ENCODE results near the gene CDR2. TPM values are rescaled to one million over a fixed set of nuclear protein-coding genes. Genes with fewer than 3 reads are reported as not detected.

The CDR2 gene
- total RNA-seq, 1 donor from 2014 or later = 20.9 TPM

DNA sequence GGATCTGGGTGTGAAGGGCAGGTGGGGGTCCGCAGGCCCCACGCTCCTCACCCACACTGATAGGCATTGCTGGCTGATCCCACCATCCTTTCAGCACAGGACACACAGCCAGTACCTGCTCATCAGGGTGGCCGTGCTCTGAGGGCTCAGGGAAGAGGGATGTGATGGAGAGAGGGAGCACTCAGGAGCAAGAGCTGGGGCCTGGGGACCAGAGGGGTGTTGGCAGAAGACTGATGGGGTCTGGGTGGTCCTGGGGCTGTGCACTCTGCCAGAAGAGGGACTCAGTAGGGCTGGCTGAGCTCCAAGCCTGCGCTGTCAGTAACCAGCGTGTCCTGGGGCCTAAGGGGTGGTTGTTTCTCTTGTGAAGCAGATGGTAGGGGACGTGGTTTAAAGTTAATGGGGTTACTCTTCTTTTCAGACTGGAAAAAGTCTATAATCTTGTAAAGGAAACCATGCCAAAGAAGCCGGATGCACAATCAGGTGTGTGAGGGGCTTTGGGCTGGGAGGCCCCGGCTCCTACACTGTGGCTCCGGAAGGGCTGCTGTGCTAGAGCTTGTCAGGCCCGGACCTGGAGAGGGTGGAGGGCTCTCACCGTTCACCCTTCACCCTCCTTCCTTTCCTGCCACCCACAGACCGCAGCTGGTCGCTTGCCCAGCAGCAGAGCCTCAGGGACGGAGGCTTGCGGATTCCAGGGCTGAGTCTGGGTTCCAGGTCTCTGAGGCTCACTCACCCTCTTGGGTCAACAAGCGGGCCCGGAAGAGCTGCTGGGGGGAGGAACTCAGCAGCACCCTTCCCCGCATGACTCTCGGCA, 49.4 kb downstream of the CDR2 start:
- no peak for DNase-seq (ENCODE audit: low spot score)

GRCh38 chr16:22323959-22324786, 50.2 kb downstream of the CDR2 start:
- no peak for DNase-seq (ENCODE audit: low spot score)

GRCh38 chr16:22323173-22323958, 51.1 kb downstream of the CDR2 start:
- DNase-seq (ENCODE audit: low spot score) = no peak

- DNase-seq (ENCODE audit: low spot score) = no peak
Observed at GRCh38 chr16:22322741-22323140, 51.7 kb downstream of the CDR2 start.

DNA sequence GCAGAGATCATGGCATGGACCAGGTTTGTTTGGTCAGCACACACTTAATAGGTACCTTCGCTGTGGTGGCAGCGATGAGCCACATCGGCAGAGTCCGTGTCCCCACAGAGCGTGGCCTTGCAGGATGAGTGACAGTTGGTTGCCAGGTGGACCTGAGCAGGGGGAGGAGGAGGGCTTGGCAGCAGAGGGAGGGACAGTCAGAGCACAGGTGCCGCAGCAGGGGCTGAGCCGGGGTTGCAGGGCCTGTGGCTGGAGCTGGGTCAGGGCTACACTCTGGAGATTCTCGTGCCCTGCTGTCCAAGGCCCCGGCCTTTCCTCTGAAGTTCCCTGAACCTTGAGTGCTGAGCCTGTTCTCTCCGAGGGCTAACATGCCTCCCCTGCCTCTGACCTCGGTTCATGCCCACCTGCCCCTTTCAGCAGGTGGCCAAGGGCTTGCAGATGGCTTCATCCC, 52.4 kb downstream of the CDR2 start:
- no peak for DNase-seq (ENCODE audit: low spot score)

DNA sequence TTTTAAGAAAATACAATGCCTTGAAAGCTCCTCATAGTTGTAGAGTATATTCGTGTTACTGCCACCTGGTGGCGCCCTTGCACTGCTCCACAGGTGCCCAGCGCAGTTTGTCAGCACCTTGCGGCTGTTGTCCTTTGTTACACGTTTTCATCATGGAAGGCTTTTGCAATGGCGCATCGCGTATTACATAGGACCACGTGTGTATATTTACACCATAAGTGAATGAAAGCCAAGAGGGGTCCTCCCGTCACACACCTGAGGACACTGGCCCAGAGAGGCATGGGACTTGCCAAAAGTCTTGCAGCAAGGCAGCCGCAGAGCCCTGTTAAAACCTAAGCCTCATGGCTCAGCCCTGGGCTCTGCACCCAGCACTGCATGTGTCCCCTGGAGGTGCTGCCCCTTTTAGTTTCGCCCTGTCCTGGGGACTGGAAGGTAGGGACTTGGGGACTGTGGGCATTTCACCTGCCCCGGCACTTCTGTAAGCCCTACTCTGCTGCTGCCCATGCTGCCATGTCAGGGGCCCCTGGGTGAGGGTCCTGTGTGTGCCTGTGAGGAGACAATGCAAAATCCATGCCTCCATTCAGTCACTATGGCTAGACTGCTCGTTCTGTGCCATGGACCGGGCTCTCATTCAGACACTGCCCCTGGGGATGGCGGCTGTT, 52.9 kb downstream of the CDR2 start:
- DNase-seq (ENCODE audit: low spot score) = peak; percentile 69

- DNase-seq (ENCODE audit: low spot score) = no peak
Observed at GRCh38 chr16:22320572-22321339, 53.7 kb downstream of the CDR2 start.

- no peak for DNase-seq (ENCODE audit: low spot score)
Observed at GRCh38 chr16:22318690-22319358, 55.6 kb downstream of the CDR2 start.

DNA sequence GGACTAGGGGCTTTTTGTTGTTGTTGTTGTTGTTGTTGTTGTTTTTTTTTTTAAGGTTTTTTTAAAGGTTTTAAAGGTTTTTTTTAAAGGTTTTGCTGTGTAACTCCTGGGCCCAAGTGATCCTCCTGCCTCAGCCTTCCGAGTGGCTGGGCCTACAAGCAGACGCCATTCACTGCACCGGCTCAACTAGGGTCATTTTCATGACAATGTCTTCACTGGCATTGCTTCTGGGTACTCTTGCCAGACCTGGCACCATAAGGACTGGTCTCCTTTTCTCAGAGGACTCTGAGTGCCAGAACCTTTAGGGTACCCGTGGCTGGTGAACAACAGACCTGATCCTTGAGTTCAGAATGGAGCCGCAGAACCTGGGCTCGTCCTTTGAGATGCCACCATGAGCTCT, 56.8 kb downstream of the CDR2 start:
- DNase-seq (ENCODE audit: low spot score) = no peak

DNA sequence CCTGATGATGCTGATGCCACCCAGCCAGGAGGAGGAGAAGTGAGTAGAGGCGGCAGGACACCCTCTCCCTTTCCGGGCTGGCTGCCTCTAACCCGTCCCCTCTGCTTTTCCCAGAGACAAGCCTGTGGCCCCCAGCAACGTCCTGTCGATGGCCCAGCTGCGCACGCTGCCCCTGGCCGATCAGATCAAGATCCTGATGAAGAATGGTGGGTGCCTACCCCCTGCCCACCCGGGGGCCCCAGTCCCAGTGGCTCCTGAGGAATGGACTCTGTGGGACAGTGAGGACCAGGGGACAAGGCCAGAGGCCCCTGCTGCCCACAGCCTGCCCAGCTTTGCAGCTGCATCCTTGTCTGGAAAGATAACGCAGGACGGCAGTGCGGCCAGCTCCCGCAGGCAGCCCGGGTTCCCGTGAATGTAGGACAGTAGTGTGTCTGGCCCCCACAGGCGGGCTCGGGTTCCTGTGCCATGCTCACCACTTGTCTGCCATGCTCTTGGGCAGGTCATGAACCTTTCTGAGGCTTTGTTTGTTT, 57.4 kb downstream of the CDR2 start:
- no peak for DNase-seq (ENCODE audit: low spot score)

DNA sequence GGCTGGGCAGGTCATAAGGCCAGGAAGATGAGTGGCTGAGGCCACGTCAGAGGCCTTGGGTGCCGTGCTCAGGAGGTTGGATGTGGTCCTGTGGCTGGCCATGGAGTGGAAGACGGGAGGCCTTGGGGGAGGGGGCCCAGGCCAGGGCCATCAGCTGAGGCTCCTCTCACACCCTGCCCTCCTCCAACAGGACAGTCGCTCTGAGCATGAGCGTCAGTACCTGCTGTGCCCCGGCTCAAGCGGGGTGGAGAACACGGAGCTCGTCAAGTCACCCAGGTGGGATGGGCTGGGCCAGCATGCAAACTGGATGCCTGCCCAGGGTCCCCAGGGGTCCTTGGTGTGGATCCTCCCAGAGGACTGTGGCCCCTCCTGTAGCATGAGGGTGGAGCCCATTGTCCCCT, 58.0 kb downstream of the CDR2 start:
- DNase-seq (ENCODE audit: low spot score) = no peak

DNA sequence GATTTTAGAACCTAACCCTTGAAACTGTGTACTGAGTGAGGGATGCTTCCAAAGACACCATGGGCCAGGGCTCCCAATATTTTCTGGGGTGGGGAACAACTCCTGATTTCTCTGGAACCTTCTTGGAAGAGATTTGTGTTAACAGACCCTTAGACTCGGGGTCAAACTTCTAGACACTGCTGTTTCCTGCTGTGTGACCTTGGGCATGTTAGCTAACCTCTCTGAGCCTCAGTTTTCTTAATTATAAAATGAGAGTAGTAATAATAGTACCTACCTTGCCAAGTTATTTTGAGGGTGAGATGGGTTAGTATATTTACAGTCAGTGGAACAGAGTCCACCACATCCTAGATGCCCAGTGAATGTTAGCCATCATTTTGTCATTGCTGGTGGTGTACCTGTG, 58.4 kb downstream of the CDR2 start:
- DNase-seq (ENCODE audit: low spot score) = no peak

GRCh38 chr16:22314661-22315626, 59.5 kb downstream of the CDR2 start:
- no peak for DNase-seq (ENCODE audit: low spot score)

DNA sequence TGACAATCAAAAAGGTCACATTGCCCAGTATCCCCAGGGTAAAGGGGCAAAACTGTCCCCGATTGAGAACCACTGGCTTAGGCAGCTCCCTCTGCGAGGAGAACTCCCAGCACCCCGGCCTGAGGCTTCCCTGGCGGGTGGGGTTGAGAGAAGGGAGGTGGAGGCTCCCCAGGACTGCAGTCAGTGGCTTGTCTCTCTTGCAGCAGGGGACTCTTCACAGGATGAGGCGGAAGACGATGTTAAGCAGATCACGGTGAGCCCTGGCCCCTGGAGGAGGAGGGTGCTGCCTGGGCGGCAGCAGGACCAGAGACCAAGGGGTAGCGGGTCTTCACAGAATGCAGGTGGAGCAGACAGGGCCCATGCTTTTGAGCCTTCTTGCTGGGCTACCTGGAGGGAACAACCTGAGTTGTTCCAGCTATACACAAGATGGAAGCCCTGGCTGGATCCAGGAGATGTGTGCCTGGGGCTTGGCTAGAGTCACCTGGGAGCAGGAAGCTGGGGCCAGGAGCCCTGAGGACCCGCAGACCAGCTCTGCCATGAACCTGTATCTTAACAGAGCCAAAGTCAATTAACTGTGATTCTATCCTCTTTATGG, 60.4 kb downstream of the CDR2 start:
- no peak for DNase-seq (ENCODE audit: low spot score)

DNA sequence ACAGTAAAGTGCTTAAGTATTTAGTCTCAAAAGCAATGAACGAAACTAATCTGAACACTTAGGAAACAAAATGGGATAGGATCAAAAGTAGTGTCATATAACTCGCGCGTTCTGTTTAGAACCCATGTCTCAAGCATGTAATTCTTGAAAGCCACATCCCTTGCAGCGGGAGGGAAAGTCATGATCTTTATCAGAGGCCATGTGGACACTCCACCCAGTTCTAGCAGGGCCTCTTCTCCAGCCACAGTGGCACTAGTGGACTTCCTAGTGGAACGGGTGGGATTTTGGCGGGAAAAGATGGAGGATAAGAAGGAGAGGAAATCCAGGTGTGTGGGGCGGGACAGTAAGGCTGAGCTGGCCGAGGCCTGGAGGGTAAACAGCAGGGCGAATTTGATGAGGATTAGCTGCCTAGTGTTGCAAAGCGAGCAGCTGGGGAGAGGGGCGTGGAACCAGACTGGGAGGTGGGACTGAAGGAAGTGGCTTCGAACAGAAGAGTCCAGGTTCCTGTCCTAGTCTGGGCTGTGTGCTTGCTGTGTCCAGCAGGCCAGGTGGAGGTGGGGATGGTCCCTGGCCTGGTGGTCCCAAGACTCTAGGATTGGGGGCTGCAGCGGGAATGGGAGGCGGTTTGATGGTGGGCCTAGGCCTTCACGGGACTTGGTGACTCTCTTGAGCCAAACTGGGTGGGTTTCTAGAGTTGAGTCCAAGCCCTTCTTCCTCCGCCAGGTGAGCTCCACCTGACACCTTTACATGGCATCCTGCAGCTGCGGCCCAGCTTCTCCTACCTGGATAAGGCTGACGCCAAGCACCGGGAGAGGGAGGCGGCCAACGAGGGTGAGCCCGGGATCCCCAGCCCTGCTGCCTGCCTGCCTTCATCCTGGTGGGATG, 61.3 kb downstream of the CDR2 start:
- DNase-seq (ENCODE audit: low spot score) = no peak

DNA sequence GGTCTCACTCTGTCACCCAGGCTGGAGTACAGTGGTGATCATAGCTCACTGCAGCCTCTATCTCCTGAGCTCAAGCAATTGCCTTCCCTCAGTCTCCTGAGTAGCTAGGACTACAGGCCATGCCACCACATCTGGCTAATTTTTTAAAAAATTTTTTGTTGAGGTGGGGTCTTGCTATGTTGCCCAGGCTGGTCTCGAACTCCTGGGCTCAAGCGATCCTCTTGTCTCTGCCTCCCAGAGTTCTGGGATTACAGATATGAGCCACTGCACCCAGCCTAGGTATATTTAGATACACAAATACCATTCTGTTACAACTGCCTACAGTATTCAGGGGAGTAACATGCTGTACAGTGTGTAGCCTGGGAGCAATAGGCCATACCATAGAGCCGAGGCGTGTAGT, 62.9 kb downstream of the CDR2 start:
- DNase-seq (ENCODE audit: low spot score) = no peak

DNA sequence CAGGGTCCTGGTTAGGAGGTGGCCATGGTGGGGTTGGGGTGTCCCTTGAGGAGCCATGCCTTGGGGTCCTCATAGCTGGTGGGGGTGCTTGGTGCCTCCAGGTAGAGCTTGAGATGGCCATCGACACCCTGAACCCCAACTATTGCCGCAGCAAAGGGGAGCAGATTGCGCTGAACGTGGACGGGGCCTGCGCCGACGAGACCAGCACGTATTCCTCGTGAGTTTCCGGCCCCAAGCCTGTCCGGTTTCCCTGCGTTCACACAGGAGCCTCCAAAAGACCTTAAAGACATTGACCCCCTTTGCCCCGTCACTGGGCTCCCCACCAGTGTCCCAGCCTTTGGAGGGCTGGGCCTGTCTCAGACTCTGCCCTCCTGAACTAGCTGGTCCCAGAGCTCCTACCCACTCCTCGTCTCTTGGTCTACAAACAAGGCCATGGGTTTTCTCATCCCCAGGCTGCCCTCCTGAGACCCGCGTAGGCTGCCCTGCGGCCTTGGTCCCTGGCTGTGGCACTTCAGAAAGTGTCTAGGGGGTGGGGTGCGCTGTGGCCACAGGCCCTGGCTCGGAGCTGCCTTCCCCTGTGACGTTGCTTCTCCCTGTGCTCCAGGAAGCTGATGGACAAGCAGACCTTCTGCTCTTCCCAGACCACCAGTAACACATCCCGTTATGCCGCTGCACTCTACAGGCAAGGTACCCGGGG, 65.4 kb downstream of the CDR2 start:
- DNase-seq (ENCODE audit: low spot score) = no peak
